Lung (tissue), 13 donors: Measurements from ENCODE around the gene PHLPP2. TPM values are rescaled to one million over a fixed set of nuclear protein-coding genes. Genes with fewer than 3 reads are reported as not detected.
"Not testable (repeated sequence)": the region's sequence is repeated elsewhere in the genome, so short reads cannot be mapped to it uniquely, and the experiment has no call there.

Experiments
- ATAC-seq: fragments of 200-7000 bp; cut with Tn5 transposase; one replicate; pipeline ENCODE4 v1.9.1; 2020; ENCODE audit warnings: moderate number of reproducible peaks; ENCODE audit not compliant: insufficient read depth, low FRiP score
- DNase-seq, 3 donors: peaks; one replicate each; pipeline ENCODE4 v3.0.0-alpha.2; 2013 to 2017
- H3K27ac ChIP-seq, 2 donors: one replicate each; pipeline ENCODE4 v1.5.1; 2013; ENCODE audit warnings: mild to moderate bottlenecking in 2 of 2, moderate library complexity in 2 of 2, control low read depth in 1 of 2, inconsistent platforms in 1 of 2, low read depth in 1 of 2, low read length in 1 of 2
- H3K27me3 ChIP-seq, 3 donors: one replicate each; pipeline ENCODE4 v1.5.1; 2013; ENCODE audit warnings: low read length in 2 of 3; ENCODE audit not compliant: control insufficient read depth in 3 of 3, insufficient read depth in 3 of 3
- H3K36me3 ChIP-seq, 4 donors: one replicate each; pipeline ENCODE4 v1.5.1; 2013; ENCODE audit warnings: low read length in 4 of 4, mild to moderate bottlenecking in 1 of 4, moderate library complexity in 1 of 4; ENCODE audit not compliant: control insufficient read depth in 4 of 4, insufficient read depth in 4 of 4
- H3K4me1 ChIP-seq, 5 donors: one replicate each; pipeline ENCODE4 v1.5.1; 2013; ENCODE audit warnings: low read length in 5 of 5, mild to moderate bottlenecking in 2 of 5, moderate library complexity in 1 of 5; ENCODE audit not compliant: control insufficient read depth in 5 of 5, insufficient read depth in 5 of 5
- H3K4me3 ChIP-seq: one replicate; pipeline ENCODE4 v1.5.1; 2013; ENCODE audit warnings: mild to moderate bottlenecking, control low read depth, moderate library complexity
- H3K9ac ChIP-seq, 2 donors: one replicate each; pipeline ENCODE4 v1.5.1; 2013; ENCODE audit warnings: low read length in 2 of 2, control low read depth in 1 of 2; ENCODE audit not compliant: insufficient read depth in 1 of 2
- H3K9me3 ChIP-seq, 4 donors: one replicate each; pipeline ENCODE4 v1.5.1; 2013; ENCODE audit warnings: low read length in 3 of 4, mild to moderate bottlenecking in 1 of 4, moderate library complexity in 1 of 4; ENCODE audit not compliant: control insufficient read depth in 4 of 4, insufficient read depth in 3 of 4
- WGBS, 2 donors: extraction: QIAGEN DNeasy Blood & Tissue Kit; methylation state at CpG; one replicate each; pipeline ENCODE4 v1.1.7; 2013; 5-methylcytosine and 5-hydroxymethylcytosine counted together
- polyA plus RNA-seq, 2 donors: library from polyadenylated mRNA; stranded (reverse); fragments of 200-250 nt; gene quantifications; one replicate each; pipeline ENCODE4 v1.2.1, GENCODE V29; 2013
- small RNA-seq: library from RNA; depleted of rRNA; stranded (forward); fragments of <200 nt; gene quantifications from one replicate; pipeline ENCODE3, GENCODE V24; 2014; ENCODE audit warnings: low replicate concordance
- total RNA-seq, 2 donors: library from RNA; depleted of rRNA in 1 of 2; stranded (reverse); fragments of >200 nt in 1 of 2; gene quantifications; one replicate each; pipeline ENCODE4 v1.2.1, GENCODE V29; 2014 to 2021
- TF ChIP-seq, protein P1 (sequence below): IDR thresholded peaks from 2 replicates; pipeline ENCODE4 v1.5.1; 2012; ENCODE audit warnings: mild to moderate bottlenecking; ENCODE audit errors: control extremely low read depth, extremely low read depth
- donor health status: control.
- donor health status: control.
- donor health status: Bipolar disorder and iron deficiency.
- donor health status: healthy.
- donor health status: DM: yes; HTN: yes; CAD: no.

The PHLPP2 gene
- total and polyA plus RNA-seq, 4 donors = 1.3 to 6.5 (median 3.6) TPM

DNA sequence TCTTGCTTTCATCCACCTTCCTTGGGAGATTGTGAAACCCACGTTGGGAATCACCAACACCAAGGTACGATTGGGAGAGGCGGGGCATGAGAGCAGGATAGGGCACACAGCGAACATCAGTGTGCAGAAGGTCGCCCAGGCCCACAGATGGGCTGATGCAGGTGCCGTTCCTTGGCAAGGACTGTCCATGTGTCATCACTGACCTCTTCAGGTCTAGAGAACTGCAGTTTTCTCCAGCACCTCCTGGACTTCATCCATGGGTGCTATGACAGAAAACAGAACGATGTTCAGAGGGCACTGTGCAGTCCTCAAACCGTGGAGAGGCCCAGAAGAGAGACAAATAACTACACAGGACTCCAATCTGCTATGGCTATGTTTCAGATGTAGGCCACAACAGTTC is 123.7 kb downstream of the PHLPP2 start:
- DNase-seq (no peak), ATAC-seq (no peak)
- Histone ChIP-seq H3K27ac (no peak overlapping the region), H3K4me1 (no peaks in the 10 kb centered on the region), H3K4me3 (no peak overlapping the region), H3K27me3 (no peaks in the 10 kb centered on the region), H3K9me3 (peaks cover 0 to 3% (median 0%) of the 10 kb centered on the region in 4 donors), H3K36me3 (no peaks in the 10 kb centered on the region), H3K9ac (no peak overlapping the region)
- TF ChIP-seq, protein P1, sequence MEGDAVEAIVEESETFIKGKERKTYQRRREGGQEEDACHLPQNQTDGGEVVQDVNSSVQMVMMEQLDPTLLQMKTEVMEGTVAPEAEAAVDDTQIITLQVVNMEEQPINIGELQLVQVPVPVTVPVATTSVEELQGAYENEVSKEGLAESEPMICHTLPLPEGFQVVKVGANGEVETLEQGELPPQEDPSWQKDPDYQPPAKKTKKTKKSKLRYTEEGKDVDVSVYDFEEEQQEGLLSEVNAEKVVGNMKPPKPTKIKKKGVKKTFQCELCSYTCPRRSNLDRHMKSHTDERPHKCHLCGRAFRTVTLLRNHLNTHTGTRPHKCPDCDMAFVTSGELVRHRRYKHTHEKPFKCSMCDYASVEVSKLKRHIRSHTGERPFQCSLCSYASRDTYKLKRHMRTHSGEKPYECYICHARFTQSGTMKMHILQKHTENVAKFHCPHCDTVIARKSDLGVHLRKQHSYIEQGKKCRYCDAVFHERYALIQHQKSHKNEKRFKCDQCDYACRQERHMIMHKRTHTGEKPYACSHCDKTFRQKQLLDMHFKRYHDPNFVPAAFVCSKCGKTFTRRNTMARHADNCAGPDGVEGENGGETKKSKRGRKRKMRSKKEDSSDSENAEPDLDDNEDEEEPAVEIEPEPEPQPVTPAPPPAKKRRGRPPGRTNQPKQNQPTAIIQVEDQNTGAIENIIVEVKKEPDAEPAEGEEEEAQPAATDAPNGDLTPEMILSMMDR = no peak
- WGBS, 2 donors = 79 to 81% methylated on average over 8 of the region's 8 CpGs

- not testable (repeated sequence) for H3K9me3 ChIP-seq, ATAC-seq, H3K4me1 ChIP-seq, H3K9ac ChIP-seq, H3K4me3 ChIP-seq, H3K27ac ChIP-seq, H3K36me3 ChIP-seq, H3K27me3 ChIP-seq, DNase-seq
- WGBS, 2 donors = 57 to 58% methylated on average over 2 of the region's 2 CpGs
Measured at GRCh38 chr16:71598426-71598825, 126.1 kb downstream of the PHLPP2 start.

DNA sequence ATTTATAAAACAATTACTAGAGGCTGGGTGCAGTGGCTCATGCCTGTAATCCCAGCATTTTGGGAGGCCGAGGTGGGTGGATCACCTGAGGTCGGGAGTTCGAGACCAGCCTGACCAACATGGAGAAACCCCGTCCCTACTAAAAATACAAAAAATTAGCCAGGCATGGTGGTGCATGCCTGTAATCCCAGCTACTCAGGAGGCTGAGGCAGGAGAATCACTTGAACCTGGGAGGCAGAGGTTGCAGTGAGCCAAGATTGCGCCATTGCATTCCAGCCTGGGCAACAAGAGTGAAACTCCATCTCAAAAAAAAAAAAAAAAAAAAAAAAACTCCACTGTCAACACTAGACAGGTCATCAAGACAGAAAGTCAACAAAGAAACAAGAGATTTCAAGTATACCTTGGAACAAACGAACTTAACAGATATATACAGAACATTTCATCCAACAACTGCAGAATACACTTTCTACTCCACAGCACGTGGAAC is 129.1 kb downstream of the PHLPP2 start:
- ATAC-seq, H3K4me3 ChIP-seq, H3K4me1 ChIP-seq, DNase-seq, H3K27ac ChIP-seq, H3K36me3 ChIP-seq, H3K27me3 ChIP-seq, H3K9ac ChIP-seq, H3K9me3 ChIP-seq: not testable (repeated sequence)
- 82 to 92% methylated on average over 6 of the region's 7 CpGs for WGBS, 2 donors

Small RNAs within 50 kb of the gene (small RNA-seq; reads per million reads assigned to genes)
- gene RNU6-208P (not detected), gene SNORA70D (not detected), gene SNORD71 (6,299 reads per million, percentile 100 among the genes with 10 or more reads in this experiment)

Other genes starting within 250 kb of the PHLPP2 start
- gene ZNF19, start 235.4 kb downstream of the PHLPP2 start, total RNA-seq = 10 to 100 TPM; 12.6 to 16.1 TPM
- 1 to 10 TPM; 1.9 to 5.1 TPM for gene ZNF19, start 235.4 kb downstream of the PHLPP2 start, polyA plus RNA-seq
- under 1 TPM; 0.43 to 0.95 TPM for gene CHST4, start 198.3 kb downstream of the PHLPP2 start, total RNA-seq
- under 1 TPM; 0.28 to 0.92 TPM for gene CHST4, start 198.3 kb downstream of the PHLPP2 start, polyA plus RNA-seq
- gene TAT, start 147.6 kb downstream of the PHLPP2 start, total RNA-seq = under 1 TPM in 1 of 2 donors, not detected in 1; 0.74 TPM
- gene TAT, start 147.6 kb downstream of the PHLPP2 start, polyA plus RNA-seq = under 1 TPM; 0.14 to 0.26 TPM
- gene MARVELD3, start 98.5 kb downstream of the PHLPP2 start, total RNA-seq = 1 to 10 TPM; 8.8 to 9.3 TPM
- 1 to 10 TPM; 3.6 to 7.5 TPM for gene MARVELD3, start 98.5 kb downstream of the PHLPP2 start, polyA plus RNA-seq
- 100 to 1,000 TPM; 100 to 136 TPM for gene AP1G1, start 84.1 kb upstream of the PHLPP2 start, total RNA-seq
- gene AP1G1, start 84.1 kb upstream of the PHLPP2 start, polyA plus RNA-seq = 10 to 100 TPM; 14.7 to 28.9 TPM
- 10 to 100 TPM; 25.1 to 25.7 TPM for gene ATXN1L, start 121.3 kb upstream of the PHLPP2 start, total RNA-seq
- gene ATXN1L, start 121.3 kb upstream of the PHLPP2 start, polyA plus RNA-seq = 10 to 100 TPM in 1 of 2 donors, 1 to 10 TPM in 1; 7.3 to 12.0 TPM
- gene ZNF821, start 159.5 kb upstream of the PHLPP2 start, total RNA-seq = 1 to 10 TPM; 9.4 to 9.8 TPM
- gene ZNF821, start 159.5 kb upstream of the PHLPP2 start, polyA plus RNA-seq = 1 to 10 TPM; 3.7 to 4.0 TPM
- gene IST1, start 170.8 kb upstream of the PHLPP2 start, total RNA-seq = 100 to 1,000 TPM; 150 to 236 TPM
- 100 to 1,000 TPM in 1 of 2 donors, 10 to 100 TPM in 1; 77.4 to 143 TPM for gene IST1, start 170.8 kb upstream of the PHLPP2 start, polyA plus RNA-seq